ELR (cell line): ENCODE data around the gene TBL1XR1.
"Not testable (repeated sequence)": the region's sequence is repeated elsewhere in the genome, so short reads cannot be mapped to it uniquely, and the experiment has no call there.

ENCODE experiments used
- DNase-seq: peaks from one replicate; pipeline ENCODE4 v3.0.0-alpha.2; 2015; ENCODE audit warnings: low read depth

The TBL1XR1 gene

GRCh38 chr3:177181418-177181817, 15.9 kb downstream of the TBL1XR1 start:
- DNase-seq, result no peak

DNA sequence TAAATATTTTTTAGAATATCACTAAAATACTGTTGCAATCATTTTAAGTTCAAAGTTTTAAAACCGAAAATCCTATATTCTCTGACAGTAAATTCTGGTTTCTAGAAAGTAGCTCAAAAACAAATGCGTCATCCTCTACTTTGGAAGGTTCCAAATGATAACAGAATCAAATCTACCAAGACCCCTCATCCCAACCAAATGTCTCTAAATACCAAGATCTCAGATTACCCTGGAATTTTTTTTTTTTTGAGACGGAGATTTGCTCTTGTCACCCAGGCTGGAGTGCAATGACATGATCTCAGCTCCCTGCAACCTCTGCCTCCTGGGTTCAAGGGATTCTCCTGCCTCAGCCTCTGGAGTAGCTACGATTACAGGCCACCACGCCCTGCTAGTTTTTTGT, 16.8 kb downstream of the TBL1XR1 start:
- no peak for DNase-seq

DNA sequence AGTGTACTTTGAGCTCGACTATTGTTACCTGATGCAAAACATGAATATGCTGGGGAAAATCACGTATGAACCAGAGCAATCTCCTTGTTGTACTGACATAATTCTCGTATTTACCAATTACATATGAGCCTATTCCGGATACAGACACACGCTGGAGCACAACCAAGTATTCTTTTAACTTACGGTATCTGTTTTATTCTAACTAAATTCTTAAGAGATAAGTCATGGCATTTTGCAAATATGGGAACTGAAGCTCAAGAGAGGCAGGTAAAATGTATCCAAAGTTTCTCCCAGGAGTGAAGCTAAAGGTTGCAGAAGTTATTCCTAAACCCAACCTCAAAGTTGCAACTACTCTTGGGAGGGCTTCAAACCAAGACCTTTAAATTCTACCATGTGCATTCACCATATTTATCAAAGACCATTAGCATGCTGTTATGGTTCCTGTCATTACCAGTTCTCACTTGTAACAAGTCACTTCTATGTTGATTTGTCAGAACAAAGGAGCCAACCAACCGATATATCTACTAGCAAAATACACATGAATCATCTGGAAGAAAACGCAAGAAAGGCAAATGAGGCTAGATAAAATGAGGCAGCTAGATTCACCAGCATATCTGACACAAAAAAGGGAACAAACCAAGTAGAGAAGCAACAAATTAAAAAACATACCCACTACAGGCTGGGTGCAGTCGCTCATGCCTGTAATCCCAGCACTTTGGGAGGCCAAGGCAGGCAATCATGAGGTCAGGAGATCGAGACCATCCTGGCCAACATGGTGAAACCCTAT, 17.8 kb downstream of the TBL1XR1 start:
- DNase-seq, result no peak

DNA sequence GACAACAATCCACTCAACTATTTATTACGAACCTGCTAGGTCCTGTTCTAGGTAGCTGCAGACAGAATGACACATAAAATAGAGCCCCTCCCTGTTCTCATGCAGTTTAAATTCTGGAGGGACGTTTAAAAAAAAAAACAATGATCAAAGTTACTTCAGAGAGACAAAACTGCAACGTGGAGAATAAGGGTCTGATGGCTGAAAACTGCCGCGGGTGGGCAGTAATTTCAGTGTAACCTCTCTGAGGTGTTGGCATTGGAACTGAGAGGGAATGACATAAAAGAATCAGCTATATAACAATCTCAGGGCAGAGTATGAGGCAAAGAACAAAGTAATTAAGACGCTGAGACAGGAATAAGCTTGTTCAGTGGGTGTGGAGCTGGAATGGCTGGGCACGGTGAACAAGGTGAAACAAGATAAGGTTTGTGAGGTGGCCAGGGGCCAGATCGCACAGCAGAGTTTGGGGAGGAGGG, 19.5 kb downstream of the TBL1XR1 start:
- DNase-seq, result no peak

DNA sequence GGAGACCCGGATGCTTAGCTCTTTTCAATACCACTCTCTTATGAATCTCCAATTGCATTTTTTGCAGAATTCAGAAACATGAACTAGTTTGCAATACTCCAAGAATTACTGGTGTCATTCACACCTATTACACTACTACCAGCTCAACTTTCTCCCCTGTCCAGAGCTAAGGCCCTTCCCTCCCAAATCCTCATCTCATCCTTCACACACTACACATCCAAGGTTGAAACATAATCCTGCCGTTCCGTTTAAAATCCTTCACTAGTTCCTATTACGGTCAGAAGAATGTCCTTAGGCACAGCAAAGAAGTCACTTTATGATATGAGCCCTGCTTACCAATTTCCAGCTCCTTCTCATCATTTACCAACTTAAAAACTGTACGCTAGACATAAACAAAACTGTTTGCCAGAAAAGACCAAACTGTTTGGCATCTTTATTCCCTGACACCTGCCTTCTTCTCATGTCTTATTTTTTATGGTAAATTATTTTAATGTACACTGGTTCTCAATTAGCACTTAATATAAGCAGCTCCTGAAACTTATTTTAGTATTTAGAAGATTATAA, 22.6 kb downstream of the TBL1XR1 start:
- no peak for DNase-seq

DNA sequence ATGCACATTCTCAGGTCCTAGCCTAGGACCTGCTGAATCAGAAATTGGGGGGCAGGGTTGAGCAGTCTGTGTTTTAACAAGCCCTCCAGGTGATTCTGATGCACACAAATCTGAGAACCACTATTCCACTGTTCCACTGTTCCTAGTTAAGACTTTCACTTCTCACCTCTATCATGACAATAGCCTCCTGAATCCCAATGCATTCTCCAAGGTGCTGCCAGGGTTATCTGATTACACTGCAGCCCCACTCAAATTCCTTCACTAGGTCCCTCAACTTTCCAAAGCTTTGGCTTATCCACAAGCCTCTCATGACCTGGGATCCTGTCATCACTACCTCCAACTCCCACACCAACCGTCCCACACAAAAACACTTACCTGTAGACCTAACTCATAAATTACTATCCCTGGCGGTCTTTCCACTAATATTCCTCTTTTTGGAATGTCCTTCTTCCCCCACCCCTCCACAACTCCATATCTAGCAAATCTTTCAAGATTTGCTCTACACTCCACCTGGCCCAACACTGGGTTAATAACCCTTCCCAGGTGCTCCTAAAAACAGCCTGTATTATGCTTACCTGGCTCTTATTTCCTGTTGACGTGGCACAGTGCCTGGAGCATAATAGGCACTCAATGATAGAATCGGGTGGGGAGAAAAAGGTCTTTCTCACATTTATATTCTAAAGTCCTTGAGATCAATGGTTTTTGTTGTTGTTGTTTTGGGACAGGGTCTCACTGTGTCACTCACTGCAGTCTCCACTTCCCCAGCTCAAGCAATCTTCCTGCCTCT, 27.2 kb downstream of the TBL1XR1 start:
- no peak for DNase-seq

DNA sequence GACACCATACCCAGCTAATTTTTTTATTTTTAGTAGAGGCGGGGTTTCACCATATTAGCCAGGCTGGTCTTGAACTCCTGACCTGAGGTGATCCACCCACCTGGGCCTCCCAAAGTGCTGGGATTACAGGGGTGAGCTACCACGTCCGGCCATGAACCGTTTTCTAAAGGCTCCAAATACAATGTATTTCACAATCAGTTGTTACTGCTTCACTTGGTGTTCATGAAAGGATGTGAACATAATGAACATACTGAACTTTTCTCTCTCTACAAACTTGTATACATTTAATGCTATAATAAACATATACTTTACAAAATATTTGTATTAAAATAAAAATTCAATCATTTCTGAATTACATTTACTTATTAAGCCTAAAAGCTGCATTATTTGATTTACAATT, 28.9 kb downstream of the TBL1XR1 start:
- no peak for DNase-seq

GRCh38 chr3:177162742-177163141, 34.5 kb downstream of the TBL1XR1 start:
- no peak for DNase-seq

DNA sequence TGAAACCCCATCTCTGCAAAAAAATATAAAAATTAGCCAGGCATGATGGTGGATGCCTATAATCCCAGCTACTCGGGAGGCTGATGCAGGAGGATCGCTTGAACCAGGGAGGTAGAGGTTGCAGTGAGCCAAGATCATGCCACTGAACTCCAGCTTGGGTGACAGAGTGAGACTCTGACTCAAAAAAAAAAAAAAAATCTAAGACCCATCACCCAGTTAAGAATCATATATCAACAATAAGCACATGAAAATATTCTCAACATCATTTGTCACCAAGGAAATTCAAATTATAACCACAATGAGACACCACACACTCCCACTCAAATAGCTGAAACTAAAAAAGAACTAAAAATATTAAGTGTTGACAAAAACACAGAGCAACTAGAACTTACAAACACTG, 35.7 kb downstream of the TBL1XR1 start:
- not testable (repeated sequence) for DNase-seq

GRCh38 chr3:177158461-177158860, 38.8 kb downstream of the TBL1XR1 start:
- no peak for DNase-seq

- DNase-seq, result no peak
Observed at GRCh38 chr3:177157492-177157891, 39.8 kb downstream of the TBL1XR1 start.

- no peak for DNase-seq
Observed at GRCh38 chr3:177154733-177155132, 42.5 kb downstream of the TBL1XR1 start.

DNA sequence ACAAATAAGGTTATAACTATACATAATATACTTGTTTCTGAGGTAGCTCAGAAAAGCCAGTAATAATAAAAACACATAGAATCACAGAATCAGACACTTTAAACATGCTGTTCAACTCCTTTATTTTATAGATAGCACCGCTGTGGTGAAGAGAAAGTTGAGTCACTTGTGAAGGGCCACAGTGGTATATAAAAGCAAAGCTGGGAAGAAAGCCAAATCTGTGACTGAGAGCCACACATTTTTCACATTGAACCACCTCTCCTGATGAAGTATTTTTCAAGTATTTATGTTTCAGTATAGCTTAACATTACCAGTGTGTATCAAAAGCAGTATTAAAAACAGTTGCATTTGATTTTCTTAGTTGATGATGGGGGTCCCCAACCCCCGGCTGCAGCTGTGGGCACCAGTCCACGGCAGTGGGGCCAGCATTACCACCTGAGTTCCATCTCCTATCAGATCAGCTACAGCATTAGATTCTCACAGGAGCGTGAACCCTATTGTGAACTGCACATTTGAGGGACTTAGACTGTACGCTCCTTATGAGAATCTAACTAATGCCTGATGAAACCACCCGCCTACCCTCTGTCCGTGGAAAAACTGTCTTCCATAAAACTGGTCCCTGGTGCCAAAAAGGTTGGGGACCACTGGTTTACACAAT, 46.2 kb downstream of the TBL1XR1 start:
- peak; percentile 91 for DNase-seq

- no peak for DNase-seq
Observed at GRCh38 chr3:177150218-177150916, 46.9 kb downstream of the TBL1XR1 start.

GRCh38 chr3:177149106-177149505, 48.2 kb downstream of the TBL1XR1 start:
- DNase-seq, result no peak

- no peak for DNase-seq
Observed at GRCh38 chr3:177147790-177148189, 49.5 kb downstream of the TBL1XR1 start.

DNA sequence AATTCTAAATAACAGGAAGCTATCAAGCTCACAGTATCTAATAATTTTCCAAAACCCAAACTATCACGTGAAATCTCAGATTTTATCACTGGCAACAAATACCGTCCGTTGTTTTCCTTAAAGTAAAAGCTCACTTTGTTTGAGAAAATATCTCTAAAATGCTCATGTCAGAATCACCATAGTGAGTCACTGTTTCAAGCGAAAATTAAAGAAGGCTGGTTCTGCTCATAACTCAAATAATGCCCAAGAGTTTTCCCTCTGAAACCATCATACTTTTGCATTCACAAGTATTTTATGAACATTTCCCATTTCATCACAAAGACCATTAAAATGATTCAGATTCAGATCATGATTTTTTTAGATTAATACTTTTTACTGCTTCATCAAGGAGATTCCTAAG, 50.6 kb downstream of the TBL1XR1 start:
- DNase-seq, result peak; percentile 33

GRCh38 chr3:177145954-177146353, 51.3 kb downstream of the TBL1XR1 start:
- DNase-seq, result no peak

- no peak for DNase-seq
Observed at GRCh38 chr3:177145381-177145780, 51.9 kb downstream of the TBL1XR1 start.

DNA sequence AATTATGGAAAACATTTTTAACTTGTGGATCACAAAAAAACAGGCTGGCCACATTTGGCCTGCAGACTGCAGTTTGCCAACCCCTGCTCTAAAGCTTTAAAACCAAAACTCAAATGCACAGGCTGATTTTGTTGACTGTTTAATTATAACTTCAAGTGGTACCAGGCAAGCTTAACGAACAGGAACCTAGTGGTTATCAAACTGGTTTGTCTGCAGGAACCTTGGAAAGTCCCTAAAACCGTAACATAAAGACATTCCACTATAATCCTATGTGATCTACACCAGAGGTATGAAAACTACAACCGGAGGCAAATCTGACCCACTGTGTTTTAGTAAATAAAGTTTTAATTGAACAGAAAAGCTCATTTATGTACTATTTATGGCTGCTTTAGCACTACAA, 52.4 kb downstream of the TBL1XR1 start:
- DNase-seq, result no peak

GRCh38 chr3:177141899-177142646, 55.2 kb downstream of the TBL1XR1 start:
- no peak for DNase-seq
